ENCODE data around the gene AAGAB. TPM values are rescaled to one million over a fixed set of nuclear protein-coding genes. Genes with fewer than 3 reads are reported as not detected.
"Not testable (repeated sequence)": the region's sequence is repeated elsewhere in the genome, so short reads cannot be mapped to it uniquely, and the experiment has no call there.

Gene AAGAB, protein sequence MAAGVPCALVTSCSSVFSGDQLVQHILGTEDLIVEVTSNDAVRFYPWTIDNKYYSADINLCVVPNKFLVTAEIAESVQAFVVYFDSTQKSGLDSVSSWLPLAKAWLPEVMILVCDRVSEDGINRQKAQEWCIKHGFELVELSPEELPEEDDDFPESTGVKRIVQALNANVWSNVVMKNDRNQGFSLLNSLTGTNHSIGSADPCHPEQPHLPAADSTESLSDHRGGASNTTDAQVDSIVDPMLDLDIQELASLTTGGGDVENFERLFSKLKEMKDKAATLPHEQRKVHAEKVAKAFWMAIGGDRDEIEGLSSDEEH
- polyA plus RNA-seq (2013, experiment 1 of 4): 65.6 TPM
- polyA plus RNA-seq (2013, experiment 2 of 4): 65.4 TPM
- polyA plus RNA-seq (2013, experiment 3 of 4): 40.3 TPM
- polyA plus RNA-seq (2013, experiment 4 of 4): 45.2 TPM

DNA sequence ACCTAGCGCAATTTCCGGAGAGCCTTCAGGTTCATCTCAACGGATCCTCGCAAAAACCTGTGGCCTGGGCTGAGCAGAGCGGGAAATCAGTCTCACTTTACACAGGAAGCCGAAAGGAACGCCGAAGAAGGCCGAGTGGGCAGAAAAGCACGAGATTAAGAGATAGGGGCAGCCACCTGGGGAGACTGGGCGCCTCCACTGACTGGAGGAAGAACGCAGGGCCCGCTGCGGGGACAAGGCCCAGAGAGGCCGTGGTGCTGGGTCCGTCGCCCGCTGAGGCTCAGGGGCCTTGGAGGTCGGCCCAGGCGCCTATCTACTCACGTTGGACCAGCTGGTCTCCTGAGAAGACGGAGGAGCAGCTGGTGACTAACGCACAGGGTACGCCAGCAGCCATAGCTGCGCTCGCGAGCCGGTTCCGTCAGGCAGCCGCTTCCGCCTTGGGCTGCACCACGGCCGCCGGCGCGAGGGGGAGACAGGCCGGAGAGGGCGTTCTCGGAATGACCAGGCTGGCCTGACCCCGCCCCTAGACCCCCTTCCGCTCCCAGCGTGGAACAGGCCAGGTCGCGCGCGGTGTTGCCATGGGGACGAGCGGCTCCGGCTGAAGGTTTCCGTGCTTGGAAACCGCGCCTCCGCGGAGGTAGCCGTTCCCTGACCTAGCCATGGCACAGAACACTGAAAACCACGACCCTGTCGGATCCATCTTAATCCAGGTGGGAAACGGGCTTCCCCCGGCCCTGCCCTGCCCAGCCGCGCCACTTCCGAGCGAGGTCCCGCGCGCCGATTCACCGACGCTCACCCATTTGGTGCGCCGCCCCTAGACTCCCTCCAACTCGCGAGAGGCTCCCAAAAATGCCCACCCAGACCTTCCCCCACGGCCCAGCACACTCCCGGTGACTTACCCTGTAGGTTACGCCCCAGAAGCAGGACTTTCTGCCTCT is at the start of gene AAGAB, which contains the start of gene IQCH:
AAGAB (minus strand) TSS at position 424 of the 938 bp plus-strand sequence; CDS start at position 394, 30 bp downstream.
IQCH (plus strand) TSS at position 549 of the 938 bp plus-strand sequence; CDS start at position 660, 111 bp downstream.
- Histone ChIP-seq H3K4me1 (ENCODE audit: control insufficient read depth, insufficient read depth, low read length) (no peaks in the 10 kb centered on the region), H3K27me3 (ENCODE audit: control insufficient read depth, insufficient read depth, low read length, poor library complexity, severe bottlenecking) (peaks cover 12% of the 10 kb centered on the region), H3K27ac (ENCODE audit: insufficient read depth, low read depth, low read length, poor library complexity, severe bottlenecking) (peak within 1 kb of the TSS; percentile 58), H3K36me3 (ENCODE audit: control insufficient read depth, insufficient read depth, low read length) (no peaks in the 10 kb centered on the region), H3K9me3 (ENCODE audit: control insufficient read depth, low read length) (no peaks in the 10 kb centered on the region), H3K4me3 (ENCODE audit: insufficient read depth, low read depth, low read length) (peak within 1 kb of the TSS; percentile 81)
- WGBS, 2 experiments: 0% methylated on average over 76 of the region's 76 CpGs

DNA sequence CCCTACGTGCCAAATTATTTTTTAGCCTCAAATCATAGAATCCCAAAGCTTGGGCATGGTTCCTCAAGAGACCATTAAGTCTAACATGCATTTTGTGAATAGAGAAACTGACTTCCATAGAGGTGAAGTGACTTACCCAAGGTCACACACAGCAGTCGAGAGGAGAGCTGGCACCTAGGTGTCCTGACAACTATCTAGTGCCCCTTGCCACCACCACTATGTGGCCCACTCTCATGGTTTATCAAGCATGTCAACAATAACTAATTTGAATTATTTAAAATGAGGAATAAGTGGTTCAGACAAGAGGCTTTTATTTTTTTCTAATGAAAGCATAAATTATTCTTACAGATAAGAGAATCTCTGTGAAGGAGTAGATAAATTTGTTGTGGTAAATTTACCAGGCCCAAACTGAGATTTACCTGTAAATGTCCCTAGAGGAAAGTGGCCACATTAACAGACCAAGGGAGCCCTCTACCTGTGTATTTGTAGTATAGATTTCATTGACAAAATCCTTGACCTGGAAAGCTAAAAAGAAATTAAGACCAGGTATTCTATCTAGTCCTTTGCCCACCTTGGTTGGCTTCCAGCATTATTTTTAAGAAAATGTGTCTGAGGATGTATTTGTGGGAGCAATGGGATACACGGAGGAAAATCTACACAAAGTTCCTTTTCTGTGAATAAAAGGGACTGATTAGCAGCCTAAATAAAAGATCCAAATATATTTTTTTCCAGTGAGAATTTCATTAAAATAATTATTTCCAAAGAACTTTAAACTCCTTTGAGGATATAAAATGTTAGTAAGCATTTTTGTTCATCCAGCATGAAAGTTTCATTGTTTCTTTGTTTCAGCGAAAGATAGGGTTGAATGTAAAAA is 49.3 kb upstream of the AAGAB start:
- Histone ChIP-seq H3K4me3 (ENCODE audit: insufficient read depth, low read depth, low read length) (no peak overlapping the region), H3K4me1 (ENCODE audit: control insufficient read depth, insufficient read depth, low read length) (no peaks in the 10 kb centered on the region), H3K27me3 (ENCODE audit: control insufficient read depth, insufficient read depth, low read length, poor library complexity, severe bottlenecking) (no peaks in the 10 kb centered on the region), H3K36me3 (ENCODE audit: control insufficient read depth, insufficient read depth, low read length) (no peaks in the 10 kb centered on the region), H3K27ac (ENCODE audit: insufficient read depth, low read depth, low read length, poor library complexity, severe bottlenecking) (no peak overlapping the region), H3K9me3 (ENCODE audit: control insufficient read depth, low read length) (no peaks in the 10 kb centered on the region)
- WGBS, 2 experiments: 69 to 79% methylated on average over 4 of the region's 4 CpGs

DNA sequence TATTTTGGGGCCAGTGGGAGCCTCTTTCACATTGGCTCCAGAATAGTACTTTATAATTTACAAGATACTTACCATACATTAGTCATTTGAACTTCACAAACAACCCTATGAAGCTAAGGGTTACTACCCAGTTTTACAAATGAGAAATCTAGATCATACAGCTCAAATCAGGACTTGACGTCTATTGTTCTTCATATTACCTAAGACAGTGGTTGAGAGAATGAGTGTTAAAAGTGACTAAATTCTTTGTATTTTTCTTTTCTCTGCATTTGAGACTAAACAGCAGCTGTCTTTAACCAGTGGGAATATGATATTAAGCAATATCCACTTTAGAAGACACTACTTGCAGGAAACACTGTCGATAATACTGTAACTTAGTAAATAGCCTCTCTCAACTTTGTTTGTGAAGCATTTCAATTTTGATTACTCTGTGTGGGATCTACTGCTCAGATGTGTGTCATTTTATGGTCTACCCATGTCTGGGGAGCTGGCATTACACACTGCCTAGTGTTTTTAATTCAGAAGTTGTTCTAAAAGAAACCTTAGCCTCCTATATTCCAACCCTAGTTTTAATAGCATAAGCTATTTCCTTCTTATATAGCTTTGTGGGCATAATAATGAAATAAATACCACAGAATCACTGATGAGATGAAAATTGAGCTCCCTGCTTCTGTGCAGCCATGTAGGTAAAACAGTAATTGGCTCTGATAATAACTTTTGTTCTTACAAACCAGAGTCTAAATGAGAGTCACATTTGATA is 46.0 kb upstream of the AAGAB start:
- Histone ChIP-seq H3K36me3 (ENCODE audit: control insufficient read depth, insufficient read depth, low read length) (no peaks in the 10 kb centered on the region), H3K27ac (ENCODE audit: insufficient read depth, low read depth, low read length, poor library complexity, severe bottlenecking) (no peak overlapping the region), H3K9me3 (ENCODE audit: control insufficient read depth, low read length) (no peaks in the 10 kb centered on the region), H3K4me1 (ENCODE audit: control insufficient read depth, insufficient read depth, low read length) (no peaks in the 10 kb centered on the region), H3K4me3 (ENCODE audit: insufficient read depth, low read depth, low read length) (no peak overlapping the region), H3K27me3 (ENCODE audit: control insufficient read depth, insufficient read depth, low read length, poor library complexity, severe bottlenecking) (no peaks in the 10 kb centered on the region)
- 87 to 100% methylated on average over 1 of the region's 2 CpGs for WGBS, 2 experiments

DNA sequence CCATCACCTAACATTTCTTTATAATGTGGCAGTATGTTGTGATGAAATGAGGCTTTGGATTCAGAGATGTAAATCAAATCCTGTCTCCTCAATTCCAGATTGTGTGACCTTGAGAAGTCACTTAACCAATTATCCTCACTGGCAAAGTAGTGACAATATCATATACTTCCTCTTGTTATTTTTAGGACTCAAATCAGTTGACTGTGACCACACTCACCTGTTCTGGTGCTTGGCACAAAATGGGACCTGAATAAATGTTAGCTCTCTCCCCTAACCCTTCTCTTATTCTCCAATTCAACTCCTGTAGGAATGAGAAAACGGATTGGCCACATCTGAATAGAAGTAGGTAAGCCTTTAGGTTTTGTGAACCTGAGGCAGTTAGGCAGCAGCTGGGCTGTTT is 42.2 kb upstream of the AAGAB start:
- H3K36me3 ChIP-seq (ENCODE audit: control insufficient read depth, insufficient read depth, low read length): no peaks in the 10 kb centered on the region
- H3K27ac ChIP-seq (ENCODE audit: insufficient read depth, low read depth, low read length, poor library complexity, severe bottlenecking): no peak overlapping the region
- no peaks in the 10 kb centered on the region for H3K27me3 ChIP-seq (ENCODE audit: control insufficient read depth, insufficient read depth, low read length, poor library complexity, severe bottlenecking)
- H3K4me1 ChIP-seq (ENCODE audit: control insufficient read depth, insufficient read depth, low read length): no peaks in the 10 kb centered on the region
- H3K9me3 ChIP-seq (ENCODE audit: control insufficient read depth, low read length): no peaks in the 10 kb centered on the region
- 64 to 87% methylated on average over 1 of the region's 1 CpG for WGBS, 2 experiments
- H3K4me3 ChIP-seq (ENCODE audit: insufficient read depth, low read depth, low read length): no peak overlapping the region

DNA sequence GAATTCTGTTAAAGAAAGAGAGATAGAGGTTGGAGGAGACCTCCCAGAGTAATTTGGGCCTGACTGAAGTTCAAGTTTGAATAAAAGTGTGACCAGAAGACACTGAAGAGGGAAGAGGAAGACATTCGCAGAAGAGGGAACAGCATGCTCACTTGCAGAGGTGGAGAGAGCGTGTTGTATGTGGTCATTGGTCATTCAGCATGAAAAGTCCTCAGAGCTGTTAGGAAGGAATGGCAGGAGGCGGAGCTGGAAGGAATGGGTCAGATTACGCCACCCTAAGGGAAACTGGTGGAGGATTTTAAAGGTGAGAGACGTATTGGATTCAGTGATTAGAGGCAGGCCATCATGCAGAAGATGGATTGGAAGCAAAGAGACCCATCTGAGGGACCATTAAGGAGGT is 41.7 kb upstream of the AAGAB start:
- no peaks in the 10 kb centered on the region for H3K9me3 ChIP-seq (ENCODE audit: control insufficient read depth, low read length)
- no peak overlapping the region for H3K4me3 ChIP-seq (ENCODE audit: insufficient read depth, low read depth, low read length)
- H3K27me3 ChIP-seq (ENCODE audit: control insufficient read depth, insufficient read depth, low read length, poor library complexity, severe bottlenecking): no peaks in the 10 kb centered on the region
- H3K27ac ChIP-seq (ENCODE audit: insufficient read depth, low read depth, low read length, poor library complexity, severe bottlenecking): no peak overlapping the region
- WGBS, 2 experiments: 60 to 64% methylated on average over 5 of the region's 5 CpGs
- no peaks in the 10 kb centered on the region for H3K36me3 ChIP-seq (ENCODE audit: control insufficient read depth, insufficient read depth, low read length)
- no peaks in the 10 kb centered on the region for H3K4me1 ChIP-seq (ENCODE audit: control insufficient read depth, insufficient read depth, low read length)

DNA sequence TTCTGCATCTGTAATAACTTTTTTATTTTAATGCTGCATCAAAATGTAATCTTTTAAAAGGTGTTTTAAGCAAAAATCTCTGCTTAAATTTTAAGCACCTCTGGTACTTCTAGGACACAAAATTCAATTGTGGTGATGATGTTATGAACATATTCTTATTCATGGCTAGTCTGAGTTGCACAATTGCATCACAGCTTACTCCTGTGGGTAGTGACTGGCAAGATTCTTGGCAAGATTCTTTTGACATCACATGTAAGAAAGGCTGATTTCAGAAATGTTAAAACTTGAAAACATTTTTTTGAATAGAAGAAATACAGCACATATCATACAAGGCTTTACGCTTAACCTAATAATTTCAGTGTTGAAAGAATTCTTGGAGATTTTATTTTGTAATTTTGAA is 35.9 kb upstream of the AAGAB start:
- WGBS, 2 experiments: 93% methylated on average over 1 of the region's 1 CpG; no CpG with 5 or more reads in 1 of the 2 experiments
- H3K36me3 ChIP-seq (ENCODE audit: control insufficient read depth, insufficient read depth, low read length): no peaks in the 10 kb centered on the region
- H3K4me1 ChIP-seq (ENCODE audit: control insufficient read depth, insufficient read depth, low read length): no peaks in the 10 kb centered on the region
- H3K9me3 ChIP-seq (ENCODE audit: control insufficient read depth, low read length): no peaks in the 10 kb centered on the region
- no peak overlapping the region for H3K27ac ChIP-seq (ENCODE audit: insufficient read depth, low read depth, low read length, poor library complexity, severe bottlenecking)
- no peaks in the 10 kb centered on the region for H3K27me3 ChIP-seq (ENCODE audit: control insufficient read depth, insufficient read depth, low read length, poor library complexity, severe bottlenecking)
- H3K4me3 ChIP-seq (ENCODE audit: insufficient read depth, low read depth, low read length): no peak overlapping the region

DNA sequence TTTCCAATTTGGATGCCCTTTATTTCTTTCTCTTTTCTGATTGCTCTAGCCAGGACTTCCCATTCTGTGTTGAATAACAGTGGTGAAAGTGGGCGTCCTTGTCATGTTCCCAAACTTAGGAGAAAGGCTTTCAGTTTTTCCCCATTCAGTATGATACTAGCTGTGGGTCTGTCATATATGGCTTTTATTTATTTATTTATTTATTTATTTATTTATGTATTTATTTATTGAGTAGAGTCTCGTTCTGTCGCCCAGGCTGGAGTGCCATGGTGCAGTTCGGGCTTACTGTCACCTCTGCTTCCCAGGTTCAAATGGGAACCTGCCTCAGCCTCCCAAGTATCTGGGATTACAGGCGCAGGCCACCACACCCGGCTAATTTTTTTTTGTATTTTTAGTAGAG is 31.9 kb upstream of the AAGAB start:
- H3K27ac ChIP-seq (ENCODE audit: insufficient read depth, low read depth, low read length, poor library complexity, severe bottlenecking); H3K27me3 ChIP-seq (ENCODE audit: control insufficient read depth, insufficient read depth, low read length, poor library complexity, severe bottlenecking): not testable (repeated sequence)

DNA sequence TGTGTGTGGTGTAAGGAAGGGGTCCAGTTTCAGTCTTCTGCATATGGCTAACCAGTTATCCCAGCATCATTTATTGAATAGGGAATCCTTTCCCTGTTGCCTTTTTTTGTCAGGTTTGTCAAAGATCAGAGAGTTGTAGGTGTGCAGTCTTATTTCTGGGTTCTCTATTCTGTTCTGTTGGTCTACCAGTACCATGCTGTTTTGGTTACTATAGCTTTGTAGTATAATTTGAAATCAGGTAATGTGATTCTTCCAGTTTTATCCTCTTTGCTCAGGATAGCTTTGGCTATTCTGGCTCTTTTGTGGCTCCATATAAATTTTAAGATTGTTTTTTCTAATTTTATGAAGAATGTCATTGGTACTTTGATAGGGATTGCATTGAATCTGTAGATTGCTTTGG is 31.2 kb upstream of the AAGAB start:
- H3K27ac ChIP-seq (ENCODE audit: insufficient read depth, low read depth, low read length, poor library complexity, severe bottlenecking); H3K4me3 ChIP-seq (ENCODE audit: insufficient read depth, low read depth, low read length); H3K27me3 ChIP-seq (ENCODE audit: control insufficient read depth, insufficient read depth, low read length, poor library complexity, severe bottlenecking); H3K36me3 ChIP-seq (ENCODE audit: control insufficient read depth, insufficient read depth, low read length); H3K9me3 ChIP-seq (ENCODE audit: control insufficient read depth, low read length); H3K4me1 ChIP-seq (ENCODE audit: control insufficient read depth, insufficient read depth, low read length): not testable (repeated sequence)

More for the DNA sequence above, 31.9 kb upstream of the AAGAB start:
- WGBS, 2 experiments: 95 to 96% methylated on average over 5 to 6 of the region's 6 CpGs
- not testable (repeated sequence) for H3K4me3 ChIP-seq (ENCODE audit: insufficient read depth, low read depth, low read length); H3K9me3 ChIP-seq (ENCODE audit: control insufficient read depth, low read length); H3K36me3 ChIP-seq (ENCODE audit: control insufficient read depth, insufficient read depth, low read length); H3K4me1 ChIP-seq (ENCODE audit: control insufficient read depth, insufficient read depth, low read length)

DNA sequence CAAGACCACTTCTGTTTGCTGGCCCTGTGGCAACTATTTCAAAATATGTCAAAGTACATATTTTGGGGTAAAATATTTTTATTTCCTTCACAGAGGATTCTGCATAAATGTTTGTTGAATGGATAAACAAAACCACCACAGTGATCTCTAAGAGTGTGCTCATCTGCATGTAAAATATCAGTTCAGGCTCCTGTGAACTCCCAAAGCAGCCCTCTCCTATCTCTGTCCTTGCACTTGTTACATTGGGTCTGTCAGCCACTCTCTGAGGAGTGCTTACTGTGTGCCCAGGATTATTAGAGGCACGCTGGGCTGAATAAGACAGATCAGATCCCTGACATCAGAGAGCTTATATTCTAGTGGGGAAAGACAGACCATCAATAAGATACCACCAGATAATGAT is 27.3 kb upstream of the AAGAB start:
- Histone ChIP-seq H3K27ac (ENCODE audit: insufficient read depth, low read depth, low read length, poor library complexity, severe bottlenecking) (no peak overlapping the region), H3K36me3 (ENCODE audit: control insufficient read depth, insufficient read depth, low read length) (no peaks in the 10 kb centered on the region), H3K4me1 (ENCODE audit: control insufficient read depth, insufficient read depth, low read length) (no peaks in the 10 kb centered on the region), H3K9me3 (ENCODE audit: control insufficient read depth, low read length) (no peaks in the 10 kb centered on the region), H3K4me3 (ENCODE audit: insufficient read depth, low read depth, low read length) (no peak overlapping the region), H3K27me3 (ENCODE audit: control insufficient read depth, insufficient read depth, low read length, poor library complexity, severe bottlenecking) (no peaks in the 10 kb centered on the region)
- WGBS, 2 experiments: 80 to 88% methylated on average over 1 of the region's 1 CpG
